Measurements from ENCODE around the gene CEP290. TPM values are rescaled to one million over a fixed set of nuclear protein-coding genes. Genes with fewer than 3 reads are reported as not detected.

CEP290 gene
- total and polyA plus RNA-seq, 2 of the 13 experiments (the other 11 are each of a cell fraction or from before 2014, with no cell fraction given): 2.4 to 10.8 TPM

GRCh38 chr12:88185279-88185678 is 43.4 kb upstream of the CEP290 start:
- no peaks in the 10 kb centered on the region for H3K79me2 ChIP-seq (ENCODE audit: insufficient read depth, low read length)
- 0 out of 5 replicates have a peak, but pooled peaks cover 0 to 2% of the 10 kb centered on the region in 2 experiments for H3K36me3 ChIP-seq (replicated peaks in 1 of 2; ENCODE audit: control insufficient read depth in 1 of 2, insufficient read depth in 2 of 2, low read length in 2 of 2)
- WGBS (ENCODE audit: low lambda C conversion rate): 92% methylated on average over 2 of the region's 2 CpGs
- intact Hi-C loops (cut with micrococcal nuclease; ENCODE audit: unreplicated experiment) (no loop called here), in situ Hi-C loops (cut with HindIII; ENCODE audit: extremely low pct_ligation_motif_present, low pct_unique_long_range_greater_than_20kb) (no loop called here)
- BruUV-seq (replicated peaks): no TSS peak
- no peaks in the 10 kb centered on the region for H3K9me3 ChIP-seq (ENCODE audit: low read length)
- DNase-seq (ENCODE audit: low spot score) (no peak), ATAC-seq (no peak), FAIRE-seq (no peak)
- H3K9ac ChIP-seq (ENCODE audit: insufficient read depth, low read depth, low read length): no peak overlapping the region
- H3K4me2 ChIP-seq (ENCODE audit: low read depth, low read length): no peak overlapping the region
- no peak overlapping the region for H3K27ac ChIP-seq (ENCODE audit: extremely low read length, insufficient read depth, low read length)
- peaks cover 11% of the 10 kb centered on the region for H3K4me1 ChIP-seq (ENCODE audit: insufficient read depth, low read length)
- no peaks in the 10 kb centered on the region for H4K20me1 ChIP-seq (ENCODE audit: insufficient read depth, low read length)
- ChIA-PET POLR2A (no interaction called here), CTCF (ENCODE audit: low intra/inter-chr PET ratio, low total read pairs) (no interaction called here)
- no peaks in the 10 kb centered on the region for H3K27me3 ChIP-seq (ENCODE audit: control insufficient read depth in 1 of 2, insufficient read depth in 2 of 2, low read length in 2 of 2)
- TF ChIP-seq ZSCAN30 (CRISPR knock-in tag; IDR thresholded peaks at IDR 0.05) (no peak), CREM (IDR thresholded peaks at IDR 0.05) (no peak), CREM (CRISPR knock-in tag; IDR thresholded peaks at IDR 0.05) (no peak), TSC22D2 (CRISPR knock-in tag; IDR thresholded peaks at IDR 0.05; ENCODE audit: borderline replicate concordance) (no peak), TOPORS (CRISPR knock-in tag; IDR thresholded peaks at IDR 0.05) (no peak), TRIM22 (IDR thresholded peaks at IDR 0.05) (no peak), ZNF782 (CRISPR knock-in tag; IDR thresholded peaks at IDR 0.05; ENCODE audit: borderline replicate concordance) (no peak), TCF12 (IDR thresholded peaks at IDR 0.05) (no peak), TCF12 (CRISPR knock-in tag; IDR thresholded peaks at IDR 0.05) (no peak)
- TF ChIP-seq, protein P1, sequence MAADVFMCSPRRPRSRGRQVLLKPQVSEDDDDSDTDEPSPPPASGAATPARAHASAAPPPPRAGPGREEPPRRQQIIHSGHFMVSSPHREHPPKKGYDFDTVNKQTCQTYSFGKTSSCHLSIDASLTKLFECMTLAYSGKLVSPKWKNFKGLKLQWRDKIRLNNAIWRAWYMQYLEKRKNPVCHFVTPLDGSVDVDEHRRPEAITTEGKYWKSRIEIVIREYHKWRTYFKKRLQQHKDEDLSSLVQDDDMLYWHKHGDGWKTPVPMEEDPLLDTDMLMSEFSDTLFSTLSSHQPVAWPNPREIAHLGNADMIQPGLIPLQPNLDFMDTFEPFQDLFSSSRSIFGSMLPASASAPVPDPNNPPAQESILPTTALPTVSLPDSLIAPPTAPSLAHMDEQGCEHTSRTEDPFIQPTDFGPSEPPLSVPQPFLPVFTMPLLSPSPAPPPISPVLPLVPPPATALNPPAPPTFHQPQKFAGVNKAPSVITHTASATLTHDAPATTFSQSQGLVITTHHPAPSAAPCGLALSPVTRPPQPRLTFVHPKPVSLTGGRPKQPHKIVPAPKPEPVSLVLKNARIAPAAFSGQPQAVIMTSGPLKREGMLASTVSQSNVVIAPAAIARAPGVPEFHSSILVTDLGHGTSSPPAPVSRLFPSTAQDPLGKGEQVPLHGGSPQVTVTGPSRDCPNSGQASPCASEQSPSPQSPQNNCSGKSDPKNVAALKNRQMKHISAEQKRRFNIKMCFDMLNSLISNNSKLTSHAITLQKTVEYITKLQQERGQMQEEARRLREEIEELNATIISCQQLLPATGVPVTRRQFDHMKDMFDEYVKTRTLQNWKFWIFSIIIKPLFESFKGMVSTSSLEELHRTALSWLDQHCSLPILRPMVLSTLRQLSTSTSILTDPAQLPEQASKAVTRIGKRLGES (CRISPR knock-in tag; IDR thresholded peaks at IDR 0.05; ENCODE audit: borderline replicate concordance): no peak
- no peak overlapping the region for H3K4me3 ChIP-seq (replicated peaks in 1 of 3; ENCODE audit: insufficient read depth in 1 of 3, low read depth in 2 of 3, low read length in 3 of 3)
- no peak overlapping the region for H2AFZ ChIP-seq (ENCODE audit: low read length)
